ENCODE data around the gene PIK3CG.
"Not testable (repeated sequence)": the region's sequence is repeated elsewhere in the genome, so short reads cannot be mapped to it uniquely, and the experiment has no call there.

The PIK3CG gene

GRCh38 chr7:106887421-106887820, 22.3 kb downstream of the PIK3CG start:
- no peak for DNase-seq (ENCODE audit: low spot score)

GRCh38 chr7:106888204-106888603, 23.1 kb downstream of the PIK3CG start:
- no peak for DNase-seq (ENCODE audit: low spot score)

- DNase-seq (ENCODE audit: low spot score), result no peak
These were observed 25.9 kb downstream of the PIK3CG start for GRCh38 chr7:106890952-106891351.

GRCh38 chr7:106891548-106892410, 26.7 kb downstream of the PIK3CG start:
- no peak for DNase-seq (ENCODE audit: low spot score)

GRCh38 chr7:106893591-106893990, 28.5 kb downstream of the PIK3CG start:
- no peak for DNase-seq (ENCODE audit: low spot score)

- DNase-seq (ENCODE audit: low spot score), result no peak
These were observed 30.3 kb downstream of the PIK3CG start for GRCh38 chr7:106895246-106895864.

GRCh38 chr7:106896231-106896630, 31.1 kb downstream of the PIK3CG start:
- DNase-seq (ENCODE audit: low spot score), result no peak

- not testable (repeated sequence) for DNase-seq (ENCODE audit: low spot score)
These were observed 32.5 kb downstream of the PIK3CG start for GRCh38 chr7:106897553-106897952.

- not testable (repeated sequence) for DNase-seq (ENCODE audit: low spot score)
These were observed 33.9 kb downstream of the PIK3CG start for GRCh38 chr7:106898967-106899366.

GRCh38 chr7:106901828-106902441, 36.9 kb downstream of the PIK3CG start:
- no peak for DNase-seq (ENCODE audit: low spot score)

- no peak for DNase-seq (ENCODE audit: low spot score)
These were observed 40.7 kb downstream of the PIK3CG start for GRCh38 chr7:106905734-106906133.

GRCh38 chr7:106911959-106912358, 46.9 kb downstream of the PIK3CG start:
- DNase-seq (ENCODE audit: low spot score), result no peak

GRCh38 chr7:106914018-106914607, 49.0 kb downstream of the PIK3CG start:
- no peak for DNase-seq (ENCODE audit: low spot score)

- DNase-seq (ENCODE audit: low spot score), result no peak
These were observed 50.3 kb downstream of the PIK3CG start for GRCh38 chr7:106915407-106915806.

- DNase-seq (ENCODE audit: low spot score), result no peak
These were observed 50.8 kb downstream of the PIK3CG start for GRCh38 chr7:106915873-106916272.

GRCh38 chr7:106916679-106917078, 51.6 kb downstream of the PIK3CG start:
- DNase-seq (ENCODE audit: low spot score), result no peak

- no peak for DNase-seq (ENCODE audit: low spot score)
These were observed 53.9 kb downstream of the PIK3CG start for GRCh38 chr7:106918991-106919390.

- not testable (repeated sequence) for DNase-seq (ENCODE audit: low spot score)
These were observed 59.4 kb downstream of the PIK3CG start for GRCh38 chr7:106924468-106924867.

GRCh38 chr7:106926892-106927291, 61.8 kb downstream of the PIK3CG start:
- DNase-seq (ENCODE audit: low spot score), result no peak

- no peak for DNase-seq (ENCODE audit: low spot score)
These were observed 62.5 kb downstream of the PIK3CG start for GRCh38 chr7:106927536-106927935.

GRCh38 chr7:106929616-106930015, 64.5 kb downstream of the PIK3CG start:
- DNase-seq (ENCODE audit: low spot score), result not testable (repeated sequence)

- DNase-seq (ENCODE audit: low spot score), result no peak
These were observed 71.2 kb downstream of the PIK3CG start for GRCh38 chr7:106936236-106936635.

- not testable (repeated sequence) for DNase-seq (ENCODE audit: low spot score)
These were observed 73.0 kb downstream of the PIK3CG start for GRCh38 chr7:106938122-106938521.

Measured in AG20443 (cell line).